Activated gamma-delta T cell treated with Interleukin-2 at 50 U/mL for 16 hours (primary cell): Measurements from ENCODE around the gene ATP10D.

Source experiments
- DNase-seq: peaks from one replicate; pipeline ENCODE4 v3.0.0-alpha.2; 2020

Gene ATP10D

GRCh38 chr4:47598896-47599295 lies 113.8 kb downstream of the ATP10D start:
- no peak for DNase-seq

GRCh38 chr4:47606482-47606881 lies 121.4 kb downstream of the ATP10D start:
- DNase-seq = no peak

- DNase-seq = no peak
These were observed 127.3 kb downstream of the ATP10D start for GRCh38 chr4:47612116-47613023.

- DNase-seq = no peak
These were observed 130.3 kb downstream of the ATP10D start for GRCh38 chr4:47615385-47615784.

GRCh38 chr4:47617607-47618006 lies 132.5 kb downstream of the ATP10D start:
- no peak for DNase-seq

GRCh38 chr4:47619691-47620090 lies 134.6 kb downstream of the ATP10D start:
- DNase-seq = no peak

GRCh38 chr4:47621181-47621580 lies 136.1 kb downstream of the ATP10D start:
- no peak for DNase-seq

GRCh38 chr4:47624031-47624441 lies 139.0 kb downstream of the ATP10D start:
- DNase-seq = no peak

GRCh38 chr4:47631161-47631560 lies 146.1 kb downstream of the ATP10D start:
- DNase-seq = no peak

GRCh38 chr4:47639531-47639930 lies 154.5 kb downstream of the ATP10D start:
- DNase-seq = no peak

GRCh38 chr4:47640911-47641310 lies 155.8 kb downstream of the ATP10D start:
- no peak for DNase-seq

- no peak for DNase-seq
These were observed 156.7 kb downstream of the ATP10D start for GRCh38 chr4:47641755-47642154.

- no peak for DNase-seq
These were observed 157.2 kb downstream of the ATP10D start for GRCh38 chr4:47642191-47642830.
